Panc1 (cell line): ENCODE measurements around the gene SHC3. TPM values are rescaled to one million over a fixed set of nuclear protein-coding genes. Genes with fewer than 3 reads are reported as not detected.

Experiments used
- ATAC-seq: fragments of 200-7000 bp; cut with Tn5 transposase; 2 replicates; pipeline ENCODE4 v1.9.1; 2020; ENCODE audit warnings: mild to moderate bottlenecking, moderate library complexity
- BruUV-seq: library from RNA; stranded (reverse); fragments of 400-500 nt; replicated peaks from 2 replicates; lab custom pipeline; 2021; lab: Mats Ljungman, UMichigan
- CTCF ChIA-PET: fragments of 300-600 bp; sonication (Branson Sonifier 250); formaldehyde crosslinking; loops from one replicate; lab custom pipeline; 2022; ENCODE audit warnings: antibody characterized with exemption; lab: Charles Lee
- POLR2A ChIA-PET: fragments of 300-600 bp; sonication (Branson Sonifier 250); formaldehyde crosslinking; loops from one replicate; lab custom pipeline; 2022; ENCODE audit warnings: antibody characterized with exemption; lab: Charles Lee
- DNase-seq: peaks from one replicate; pipeline ENCODE4 v3.0.0-alpha.2; 2010; ENCODE audit warnings: low read depth, low spot score
- H3K27ac ChIP-seq: 2 replicates; pipeline ENCODE4 v1.5.1; 2011; ENCODE audit warnings: mild to moderate bottlenecking, low read length, inconsistent platforms
- H3K27me3 ChIP-seq: fragments of 200-500 bp; sonication (Bioruptor generic); 2 replicates; pipeline ENCODE4 v1.6.0; 2014; ENCODE audit warnings: low read length, inconsistent platforms; ENCODE audit not compliant: control insufficient read depth, insufficient read depth
- H3K36me3 ChIP-seq: fragments of 200-500 bp; sonication (Bioruptor generic); 2 replicates; pipeline ENCODE4 v1.5.1; 2014; ENCODE audit warnings: inconsistent platforms, mild to moderate bottlenecking, low read length, moderate library complexity; ENCODE audit not compliant: control insufficient read depth, insufficient read depth
- H3K4me1 ChIP-seq: 2 replicates; pipeline ENCODE4 v1.5.1; 2011; ENCODE audit warnings: inconsistent platforms, mild to moderate bottlenecking, low read length, moderate library complexity; ENCODE audit not compliant: control insufficient read depth, insufficient read depth
- H3K4me3 ChIP-seq, 2 experiments: 2 replicates each; pipeline ENCODE4 v1.5.1; 2011 to 2012; ENCODE audit warnings: low read depth in 2 of 2, low read length in 2 of 2, mild to moderate bottlenecking in 2 of 2, inconsistent platforms in 1 of 2, moderate library complexity in 1 of 2
- H3K9me3 ChIP-seq: fragments of 200-500 bp; sonication (Bioruptor generic); 2 replicates; pipeline ENCODE4 v1.5.1; 2014; ENCODE audit warnings: low read depth, mild to moderate bottlenecking, inconsistent platforms, low read length, moderate library complexity; ENCODE audit not compliant: control insufficient read depth, insufficient read depth
- CTCF ChIP-seq: fragments of 450-650 bp; IDR thresholded peaks from 2 replicates; pipeline ENCODE4 v1.5.1; 2017; ENCODE audit warnings: mild to moderate bottlenecking
- POLR2AphosphoS5 ChIP-seq: IDR thresholded peaks from 2 replicates; pipeline ENCODE4 v1.6.1; 2012; ENCODE audit warnings: mild to moderate bottlenecking, low read depth, low read length, moderate library complexity
- REST ChIP-seq, 2 experiments: IDR thresholded peaks; 2 replicates each; pipeline ENCODE4 v1.6.1; 2011 to 2012; ENCODE audit warnings: low read depth in 2 of 2, control low read depth in 1 of 2, low read length in 1 of 2, mild to moderate bottlenecking in 1 of 2, moderate library complexity in 1 of 2; ENCODE audit not compliant: insufficient read depth in 1 of 2
- SIN3A ChIP-seq: IDR thresholded peaks from 2 replicates; pipeline ENCODE4 v1.6.1; 2012; ENCODE audit warnings: low read depth, mild to moderate bottlenecking, low read length, moderate library complexity, borderline replicate concordance; ENCODE audit not compliant: insufficient read depth
- TCF7L2 ChIP-seq: IDR thresholded peaks from 2 replicates; pipeline ENCODE4 v1.6.1; 2011; ENCODE audit warnings: mild to moderate bottlenecking, low read depth, low read length, inconsistent platforms
- in situ Hi-C: cut with HindIII; loops from 2 replicates; pipeline ENCODE4 v1.10.0; 2016; ENCODE audit warnings: low sequenced_read_pairs, low pct_unique_long_range_greater_than_20kb
- intact Hi-C: fragments of 100-400 bp; cut with micrococcal nuclease; formaldehyde crosslinking; loops from one replicate; pipeline ENCODE4 v1.10.0; 2022; ENCODE audit not compliant: unreplicated experiment
- total RNA-seq: library from RNA; stranded (reverse); gene quantifications from one replicate; pipeline ENCODE4 v1.2.1, GENCODE V29; 2021; ENCODE audit not compliant: unreplicated experiment

Gene SHC3
- total RNA-seq, 1 experiment from 2014 or later: 1.7 TPM

- H3K4me3 ChIP-seq: no peak overlapping the region
- in situ Hi-C loops: no loop called here
These were observed 186.1 kb downstream of the SHC3 start for GRCh38 chr9:88992556-88992955.

More at GRCh38 chr9:88992556-88992955, 186.1 kb downstream of the SHC3 start:
- DNase-seq: no peak
- ChIA-PET POLR2A (no interaction called here), CTCF (no interaction called here)
- no peak for ATAC-seq
- Histone ChIP-seq H3K27me3 (no peaks in the 10 kb centered on the region), H3K4me1 (peaks cover 2% of the 10 kb centered on the region), H3K27ac (no peak overlapping the region), H3K9me3 (no peaks in the 10 kb centered on the region), H3K36me3 (no peaks in the 10 kb centered on the region)
- TF ChIP-seq POLR2AphosphoS5 (no peak), SIN3A (no peak), REST (IDR thresholded peaks at IDR 0.05; ENCODE audit: insufficient read depth in 1 of 2, low read depth in 2 of 2, low read length in 1 of 2) (no peak), CTCF (no peak), TCF7L2 (no peak)
- intact Hi-C loops: no loop called here
- TSS peak; percentile 92 for BruUV-seq
